ENCODE measurements around the gene MRPS31.

GRCh38 chr13:40776681-40777165, 5.7 kb upstream of the MRPS31 start:
- TF ChIP-seq CTCF (IDR thresholded peaks at IDR 0.05) (no peak), POLR2A (IDR thresholded peaks at IDR 0.05) (no peak)

All from adrenal gland (tissue), 5 donors.